ENCODE data around the gene RPS6KC1.

GRCh38 chr1:213200630-213201029 lies 149.6 kb downstream of the RPS6KC1 start:
- no peak for TF ChIP-seq REST (IDR thresholded peaks at IDR 0.05; ENCODE audit: insufficient read depth in 1 of 2, low read depth in 2 of 2, low read length in 1 of 2)
- no peak for TF ChIP-seq CTCF (IDR thresholded peaks at IDR 0.05)
- no peak for TF ChIP-seq SIN3A (IDR thresholded peaks at IDR 0.05; ENCODE audit: borderline replicate concordance, insufficient read depth, low read depth, low read length)
- no peak for TF ChIP-seq POLR2AphosphoS5 (IDR thresholded peaks at IDR 0.05; ENCODE audit: low read depth, low read length)

Data from Panc1 (cell line).